Measurements from ENCODE around the gene ENTHD1.
A peak's percentile ranks its signal among the peaks of the same experiment; 100 is the strongest.
"Not testable (repeated sequence)": the region's sequence is repeated elsewhere in the genome, so short reads cannot be mapped to it uniquely, and the experiment has no call there.

ENTHD1 gene

DNA sequence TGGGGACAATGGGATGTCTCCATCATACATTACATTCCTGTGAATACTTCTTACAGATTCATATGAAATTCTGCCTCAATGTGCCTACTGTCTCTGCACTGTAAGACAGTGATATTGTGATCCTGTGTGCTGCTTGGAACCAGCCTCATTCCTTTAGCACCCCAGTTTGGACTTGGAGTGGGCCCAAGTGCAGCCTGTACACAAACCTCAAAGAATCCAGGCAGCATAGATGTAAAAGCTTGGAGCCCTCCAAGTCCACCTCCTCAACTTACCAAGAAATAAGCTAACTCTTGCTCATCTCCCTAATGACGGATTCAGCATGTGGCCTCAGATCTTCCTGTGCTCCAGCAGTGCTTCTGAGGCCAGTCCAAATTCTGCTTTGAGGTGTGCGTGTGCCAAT, 31.7 kb upstream of the ENTHD1 start:
- DNase-seq (ENCODE audit: extremely low read depth in 1 of 2, low read depth in 1 of 2): no peak

- DNase-seq (ENCODE audit: extremely low read depth in 1 of 2, low read depth in 1 of 2): no peak
Observed at GRCh38 chr22:39924286-39924685, 30.7 kb upstream of the ENTHD1 start.

GRCh38 chr22:39923696-39924095, 30.1 kb upstream of the ENTHD1 start:
- DNase-seq (ENCODE audit: extremely low read depth in 1 of 2, low read depth in 1 of 2): no peak

GRCh38 chr22:39920134-39920743, 26.7 kb upstream of the ENTHD1 start:
- DNase-seq (ENCODE audit: extremely low read depth in 1 of 2, low read depth in 1 of 2): peak; percentile 56 to 75

DNA sequence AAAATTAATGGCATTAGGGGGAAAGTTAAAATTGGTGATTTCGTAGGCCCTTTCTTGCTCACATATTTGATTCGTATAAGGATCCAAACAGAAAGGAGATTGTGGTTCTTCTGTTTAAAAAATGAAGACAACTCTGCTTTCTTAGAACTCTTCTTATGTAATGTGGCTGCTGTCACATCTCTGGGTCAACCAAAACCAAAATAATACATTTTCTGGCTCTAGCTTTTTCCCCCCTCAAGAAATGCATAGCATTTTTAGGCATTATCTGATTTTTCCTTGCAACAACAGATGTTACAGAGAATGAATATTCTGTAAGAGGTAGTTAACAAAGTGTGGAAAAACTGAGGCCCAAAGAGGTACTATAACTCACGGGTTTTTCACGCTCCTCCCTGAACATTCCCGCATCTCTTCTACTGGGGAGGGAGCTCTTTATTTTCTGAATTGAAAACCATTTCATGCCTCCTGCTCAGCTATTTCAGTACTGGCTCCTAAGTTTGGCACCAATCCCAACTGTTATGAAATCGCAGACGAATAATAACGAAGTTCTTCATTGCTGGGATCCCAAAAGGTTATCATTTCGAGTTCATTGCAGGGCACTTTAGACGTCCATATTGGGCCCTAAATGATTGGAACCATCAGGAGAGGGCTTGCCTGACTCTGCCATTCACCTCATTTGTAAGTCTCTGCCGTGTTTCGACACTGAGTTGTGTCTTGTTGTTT, 24.4 kb upstream of the ENTHD1 start:
- no peak for DNase-seq (ENCODE audit: extremely low read depth in 1 of 2, low read depth in 1 of 2)

GRCh38 chr22:39917197-39917643, 23.7 kb upstream of the ENTHD1 start:
- DNase-seq (ENCODE audit: extremely low read depth in 1 of 2, low read depth in 1 of 2): no peak

GRCh38 chr22:39916496-39916895, 22.9 kb upstream of the ENTHD1 start:
- DNase-seq (ENCODE audit: extremely low read depth in 1 of 2, low read depth in 1 of 2): no peak

- no peak for DNase-seq (ENCODE audit: extremely low read depth in 1 of 2, low read depth in 1 of 2)
Observed at GRCh38 chr22:39915295-39915726, 21.8 kb upstream of the ENTHD1 start.

GRCh38 chr22:39914584-39914983, 21.0 kb upstream of the ENTHD1 start:
- no peak for DNase-seq (ENCODE audit: extremely low read depth in 1 of 2, low read depth in 1 of 2)

- DNase-seq (ENCODE audit: extremely low read depth in 1 of 2, low read depth in 1 of 2): no peak
Observed at GRCh38 chr22:39913886-39914285, 20.3 kb upstream of the ENTHD1 start.

DNA sequence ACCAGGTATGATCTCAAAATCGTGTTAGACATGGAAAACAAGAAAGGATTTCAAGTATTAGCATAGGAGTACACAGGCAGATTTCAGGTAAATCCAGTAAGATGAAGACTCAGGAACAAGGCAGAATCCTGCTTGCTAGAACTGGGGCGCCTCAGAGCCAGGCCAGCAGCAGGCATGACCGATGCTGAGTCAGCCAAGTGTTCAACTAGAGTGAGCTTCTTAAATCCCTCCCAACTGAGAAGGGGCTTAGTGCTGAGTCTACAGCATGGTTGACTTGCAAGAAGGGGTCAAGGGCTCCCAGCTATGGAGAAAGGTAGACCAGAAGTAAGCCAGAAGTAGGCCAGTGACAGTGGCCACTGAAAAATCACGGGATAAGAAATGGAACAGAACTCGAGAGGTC, 19.8 kb upstream of the ENTHD1 start:
- no peak for DNase-seq (ENCODE audit: extremely low read depth in 1 of 2, low read depth in 1 of 2)

DNA sequence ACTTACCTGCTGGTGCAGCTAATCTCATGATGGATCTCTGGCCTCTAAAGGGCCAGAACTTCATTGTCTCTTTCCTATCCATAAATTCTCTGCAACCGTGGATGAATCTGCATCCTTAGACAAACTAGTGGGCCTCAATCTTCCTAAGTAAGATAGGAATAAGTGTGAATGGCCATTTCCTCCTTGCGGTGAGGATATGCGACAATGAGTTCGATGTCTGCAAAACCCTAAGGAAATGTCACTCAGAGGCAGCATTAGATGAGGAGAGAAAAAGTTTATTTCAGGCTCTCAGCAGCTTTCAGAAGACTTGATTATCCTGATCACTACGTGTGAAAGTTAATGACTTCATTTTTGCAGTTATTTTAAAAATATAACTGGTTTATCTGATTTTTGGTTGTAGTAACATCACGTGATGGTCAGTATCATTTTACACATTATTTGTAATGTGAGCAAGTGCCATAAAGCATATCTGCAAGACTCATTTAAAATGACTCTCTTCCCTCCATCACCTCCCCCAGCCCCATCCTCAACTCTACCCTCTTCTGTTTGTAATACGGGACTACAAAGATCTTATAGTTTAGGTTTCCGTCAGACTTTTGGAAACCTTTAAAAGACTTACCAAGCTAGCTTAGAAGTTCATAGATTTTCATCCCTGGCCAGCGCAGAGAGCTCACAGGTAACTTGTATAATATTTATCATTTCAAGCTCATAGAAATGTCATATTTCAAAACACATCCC, 17.5 kb upstream of the ENTHD1 start:
- DNase-seq (ENCODE audit: extremely low read depth in 1 of 2, low read depth in 1 of 2): no peak

- DNase-seq (ENCODE audit: extremely low read depth in 1 of 2, low read depth in 1 of 2): no peak
Observed at GRCh38 chr22:39908737-39909136, 15.2 kb upstream of the ENTHD1 start.

GRCh38 chr22:39908136-39908535, 14.6 kb upstream of the ENTHD1 start:
- no peak for DNase-seq (ENCODE audit: extremely low read depth in 1 of 2, low read depth in 1 of 2)

GRCh38 chr22:39907605-39908097, 14.1 kb upstream of the ENTHD1 start:
- DNase-seq (ENCODE audit: extremely low read depth in 1 of 2, low read depth in 1 of 2): no peak

- DNase-seq (ENCODE audit: extremely low read depth in 1 of 2, low read depth in 1 of 2): no peak
Observed at GRCh38 chr22:39907047-39907446, 13.5 kb upstream of the ENTHD1 start.

- no peak for DNase-seq (ENCODE audit: extremely low read depth in 1 of 2, low read depth in 1 of 2)
Observed at GRCh38 chr22:39906207-39906606, 12.6 kb upstream of the ENTHD1 start.

DNA sequence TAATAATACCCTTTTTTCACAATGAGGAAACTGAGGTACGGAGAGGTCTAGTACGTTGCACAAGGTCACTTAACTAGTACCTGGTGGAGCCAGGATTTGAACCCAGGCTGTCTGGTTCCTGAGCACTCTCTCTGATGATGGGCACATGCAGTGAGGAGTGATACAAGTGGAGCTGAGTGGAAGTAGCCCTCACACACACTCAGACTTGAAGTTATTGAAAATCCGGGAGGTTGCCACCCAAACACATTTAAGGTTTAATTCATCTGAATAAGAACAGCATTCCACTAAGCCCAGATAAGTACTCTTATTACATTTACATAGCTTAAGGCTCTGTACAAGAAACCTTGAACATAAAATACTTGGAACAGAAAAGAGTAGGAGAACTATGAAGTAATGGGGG, 12.1 kb upstream of the ENTHD1 start:
- DNase-seq (ENCODE audit: extremely low read depth in 1 of 2, low read depth in 1 of 2): no peak

GRCh38 chr22:39904862-39905261, 11.3 kb upstream of the ENTHD1 start:
- no peak for DNase-seq (ENCODE audit: extremely low read depth in 1 of 2, low read depth in 1 of 2)

DNA sequence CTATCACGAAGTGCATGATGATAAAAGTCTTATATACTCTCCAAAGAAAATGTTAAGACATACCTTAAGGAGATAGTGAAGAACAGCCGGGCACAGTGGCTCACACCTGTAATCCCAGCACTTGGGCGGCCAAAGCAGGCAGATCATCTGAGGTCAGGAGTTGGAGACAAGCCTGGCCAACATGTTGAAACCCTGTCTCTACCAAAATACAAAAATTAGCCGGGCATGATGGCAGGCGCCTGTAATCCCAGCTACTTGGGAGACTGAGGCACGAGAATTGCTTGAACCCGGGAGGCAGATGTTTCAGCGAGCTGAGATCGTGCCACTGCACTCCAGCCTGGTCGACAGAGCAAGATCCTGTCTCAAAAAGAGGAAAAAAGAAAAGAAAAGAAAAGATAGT, 10.5 kb upstream of the ENTHD1 start:
- not testable (repeated sequence) for DNase-seq (ENCODE audit: extremely low read depth in 1 of 2, low read depth in 1 of 2)

DNA sequence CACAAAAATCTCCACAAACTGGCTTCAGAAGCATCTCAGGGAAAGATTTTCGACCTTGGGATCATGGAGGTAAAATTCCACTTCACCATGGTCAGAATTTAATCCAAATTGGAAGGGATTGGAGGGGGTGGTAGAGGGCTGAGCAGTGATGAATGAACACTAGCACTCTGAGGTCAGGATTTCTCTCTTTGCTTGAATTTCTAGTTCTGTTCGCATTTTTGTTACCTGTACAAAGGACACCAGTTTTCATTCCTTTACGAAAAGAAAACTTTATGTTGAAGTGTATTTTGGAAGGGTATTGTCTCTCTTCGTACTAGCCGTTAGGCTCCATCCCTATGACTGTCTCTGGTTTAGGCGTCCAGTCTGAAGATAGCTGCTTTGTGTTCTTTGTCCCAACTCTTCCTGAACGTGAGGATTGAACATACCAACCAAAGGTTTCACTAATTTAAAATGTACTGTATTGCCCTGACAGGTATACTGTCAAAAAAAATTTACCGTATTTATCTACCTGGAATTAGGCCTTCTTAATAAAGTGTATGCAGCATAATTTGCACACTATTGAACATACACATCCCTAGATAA, 8.1 kb upstream of the ENTHD1 start:
- no peak for DNase-seq (ENCODE audit: extremely low read depth in 1 of 2, low read depth in 1 of 2)
